Mucosa of stomach (tissue), 1 donor: ENCODE results near the gene PIP5KL1.

Source experiments
- H3K27me3 ChIP-seq: one replicate; pipeline ENCODE4 v1.7.0; 2013; ENCODE audit warnings: mild to moderate bottlenecking, low read length; ENCODE audit not compliant: control insufficient read depth, insufficient read depth
- H3K36me3 ChIP-seq: one replicate; pipeline ENCODE4 v1.7.0; 2013; ENCODE audit warnings: low read length; ENCODE audit not compliant: control insufficient read depth, insufficient read depth
- H3K4me1 ChIP-seq: one replicate; pipeline ENCODE4 v1.7.0; 2013; ENCODE audit warnings: mild to moderate bottlenecking, low read length; ENCODE audit not compliant: control insufficient read depth, insufficient read depth
- H3K4me3 ChIP-seq: one replicate; pipeline ENCODE4 v1.7.0; 2013; ENCODE audit warnings: low read length
- H3K9ac ChIP-seq: one replicate; pipeline ENCODE4 v1.7.0; 2013; ENCODE audit warnings: mild to moderate bottlenecking, low read length, moderate library complexity
- H3K9me3 ChIP-seq: one replicate; pipeline ENCODE4 v1.7.0; 2013; ENCODE audit warnings: mild to moderate bottlenecking, low read length, moderate library complexity; ENCODE audit not compliant: control insufficient read depth
- donor health status: Pancreatic carcinoma.

Gene PIP5KL1, protein sequence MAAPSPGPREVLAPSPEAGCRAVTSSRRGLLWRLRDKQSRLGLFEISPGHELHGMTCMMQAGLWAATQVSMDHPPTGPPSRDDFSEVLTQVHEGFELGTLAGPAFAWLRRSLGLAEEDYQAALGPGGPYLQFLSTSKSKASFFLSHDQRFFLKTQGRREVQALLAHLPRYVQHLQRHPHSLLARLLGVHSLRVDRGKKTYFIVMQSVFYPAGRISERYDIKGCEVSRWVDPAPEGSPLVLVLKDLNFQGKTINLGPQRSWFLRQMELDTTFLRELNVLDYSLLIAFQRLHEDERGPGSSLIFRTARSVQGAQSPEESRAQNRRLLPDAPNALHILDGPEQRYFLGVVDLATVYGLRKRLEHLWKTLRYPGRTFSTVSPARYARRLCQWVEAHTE

DNA sequence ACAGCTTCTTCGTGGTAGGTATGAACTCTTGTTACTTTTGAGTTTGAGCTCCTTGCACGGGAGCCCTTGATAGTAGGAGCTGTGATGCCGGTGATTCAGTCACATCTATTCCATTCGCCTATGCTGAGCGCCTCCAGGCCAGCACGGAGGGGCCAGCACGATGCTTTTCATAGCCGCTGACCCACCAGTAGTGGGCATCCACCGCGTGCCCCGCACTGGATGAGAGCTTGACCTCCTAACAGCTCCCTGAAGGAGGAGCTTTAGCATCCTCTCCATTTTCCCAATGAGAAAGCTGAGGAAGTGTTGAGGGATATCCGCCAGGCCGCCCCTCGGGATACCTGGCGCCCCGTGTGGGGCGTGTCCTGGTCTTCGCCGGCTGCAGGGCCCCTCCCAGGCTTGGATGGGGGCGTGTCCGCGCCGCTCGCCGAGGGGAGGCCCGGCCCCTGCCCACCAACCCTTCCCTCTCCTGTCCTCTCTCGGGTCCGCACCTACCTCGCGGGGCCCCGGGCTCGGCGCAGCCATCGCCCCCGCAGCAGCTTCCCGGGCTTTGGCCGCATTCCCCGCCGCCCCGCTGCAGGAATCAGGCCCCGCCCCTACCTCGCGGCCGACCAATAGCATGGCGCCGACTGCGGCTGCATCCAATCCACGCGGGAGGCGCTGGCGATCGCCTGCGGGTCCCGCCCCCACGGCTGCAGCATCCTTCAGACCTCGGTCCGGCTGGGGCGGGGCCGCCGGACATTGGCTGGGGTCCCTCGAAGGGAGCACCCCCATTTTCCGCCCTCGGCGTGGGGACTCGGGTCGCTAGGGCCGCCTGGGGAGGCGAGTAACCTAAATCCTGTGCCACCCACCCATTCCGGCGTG, at the start of gene PIP5KL1:
TSS of gene PIP5KL1 (minus strand) at position 547 of the 861 bp plus-strand sequence. CDS start at position 522, 25 bp downstream.
- Histone ChIP-seq H3K36me3 (no peaks in the 10 kb centered on the region), H3K27me3 (peaks cover 28% of the 10 kb centered on the region), H3K4me1 (peaks cover 38% of the 10 kb centered on the region), H3K9ac (peak within 1 kb of the TSS; percentile 15), H3K9me3 (no peaks in the 10 kb centered on the region), H3K4me3 (peak within 1 kb of the TSS; percentile 4)

DNA sequence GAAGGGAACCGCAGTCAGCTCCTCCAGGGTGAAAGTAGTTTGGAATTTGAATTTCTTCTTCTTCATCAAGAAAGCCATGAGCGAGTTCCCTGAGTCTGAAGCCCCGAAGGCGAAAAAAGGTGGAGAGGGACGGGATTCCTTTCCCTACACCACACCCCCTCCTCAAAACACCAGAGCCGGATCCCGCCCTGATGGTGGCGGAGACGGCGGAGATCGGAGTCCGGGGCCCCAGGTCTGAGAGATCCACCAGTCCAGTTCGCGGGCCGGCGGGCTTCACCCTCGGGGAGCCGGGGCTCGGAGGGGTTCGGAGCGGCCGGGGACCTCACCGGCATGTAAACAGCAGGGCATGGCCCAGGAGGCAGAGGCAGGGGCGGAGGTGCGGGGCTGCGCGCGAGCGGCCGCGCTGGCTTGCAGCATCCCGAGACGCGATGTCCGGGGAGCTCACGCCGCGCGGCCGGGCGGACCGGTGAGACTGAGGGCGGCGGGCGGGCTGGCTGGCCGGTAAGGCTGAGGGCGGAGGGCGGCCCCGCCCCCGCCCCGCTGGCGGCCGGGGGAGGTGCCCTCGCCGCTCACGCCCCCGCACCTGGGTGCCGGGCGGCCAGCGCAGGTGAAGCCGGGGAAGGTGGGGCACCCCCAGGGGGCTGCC, 49.6 kb upstream of the PIP5KL1 start:
- Histone ChIP-seq H3K36me3 (peaks cover 8% of the 10 kb centered on the region), H3K9ac (peak overlapping the region; percentile 89), H3K27me3 (no peaks in the 10 kb centered on the region), H3K9me3 (no peaks in the 10 kb centered on the region), H3K4me3 (peak overlapping the region; percentile 78), H3K4me1 (peaks cover 52% of the 10 kb centered on the region)

DNA sequence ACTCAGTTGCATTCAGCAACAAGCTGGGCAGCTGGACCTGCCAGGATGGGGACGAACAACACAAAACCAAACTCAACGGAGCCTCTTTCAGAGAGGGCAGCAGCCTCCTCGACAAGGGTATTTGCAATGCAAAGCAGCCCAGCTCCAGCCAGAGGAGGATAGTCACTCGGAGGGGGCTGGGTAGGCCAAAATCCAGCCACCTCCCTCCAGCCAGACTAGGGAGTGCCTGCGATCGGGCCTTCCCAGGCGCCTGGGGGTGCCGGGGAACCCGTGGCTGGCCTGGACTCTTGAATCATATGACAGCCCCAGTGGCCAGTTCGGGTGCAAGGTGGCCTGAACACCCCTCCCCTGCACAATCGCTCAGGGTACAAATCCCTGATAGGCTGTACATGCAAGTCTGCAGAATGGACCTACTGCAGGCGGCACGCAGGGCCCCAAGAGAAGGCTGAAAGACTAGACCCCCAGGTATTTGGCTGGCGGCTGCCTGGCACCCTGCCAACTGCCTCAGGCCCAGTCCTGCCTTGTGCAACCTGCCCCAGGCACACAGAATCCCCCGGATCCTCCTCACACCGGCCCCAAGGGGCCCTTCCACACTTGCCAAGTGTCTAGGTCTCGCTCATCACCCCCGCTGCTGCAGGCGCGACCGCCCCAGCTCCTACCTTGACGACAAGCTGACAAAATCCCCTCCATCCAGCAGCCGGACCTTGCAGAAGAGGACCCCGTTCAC, 48.9 kb upstream of the PIP5KL1 start:
- Histone ChIP-seq H3K9me3 (no peaks in the 10 kb centered on the region), H3K4me1 (peaks cover 53% of the 10 kb centered on the region), H3K9ac (peak overlapping the region; percentile 89), H3K36me3 (peaks cover 8% of the 10 kb centered on the region), H3K27me3 (no peaks in the 10 kb centered on the region), H3K4me3 (peak overlapping the region; percentile 78)

DNA sequence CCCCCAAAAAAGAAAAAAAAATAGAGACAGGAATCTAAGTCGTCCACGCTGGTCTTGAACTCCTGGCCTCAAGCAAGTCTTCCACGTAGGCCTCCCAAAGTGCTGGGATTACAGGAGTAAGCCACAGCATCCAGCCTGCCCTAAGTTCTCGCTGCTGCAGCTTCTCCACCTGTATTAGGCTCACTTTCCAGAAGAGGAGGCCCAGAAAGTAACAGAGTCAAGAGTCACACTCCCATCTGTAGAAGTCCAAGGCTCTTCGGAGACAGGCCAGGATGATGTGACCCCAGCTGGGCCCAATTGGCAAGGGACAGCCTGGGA, 48.4 kb upstream of the PIP5KL1 start:
- Histone ChIP-seq H3K36me3 (peaks cover 8% of the 10 kb centered on the region), H3K9me3 (no peaks in the 10 kb centered on the region), H3K4me1 (peaks cover 58% of the 10 kb centered on the region), H3K9ac (peak overlapping the region; percentile 89), H3K27me3 (no peaks in the 10 kb centered on the region), H3K4me3 (peak overlapping the region; percentile 78)

DNA sequence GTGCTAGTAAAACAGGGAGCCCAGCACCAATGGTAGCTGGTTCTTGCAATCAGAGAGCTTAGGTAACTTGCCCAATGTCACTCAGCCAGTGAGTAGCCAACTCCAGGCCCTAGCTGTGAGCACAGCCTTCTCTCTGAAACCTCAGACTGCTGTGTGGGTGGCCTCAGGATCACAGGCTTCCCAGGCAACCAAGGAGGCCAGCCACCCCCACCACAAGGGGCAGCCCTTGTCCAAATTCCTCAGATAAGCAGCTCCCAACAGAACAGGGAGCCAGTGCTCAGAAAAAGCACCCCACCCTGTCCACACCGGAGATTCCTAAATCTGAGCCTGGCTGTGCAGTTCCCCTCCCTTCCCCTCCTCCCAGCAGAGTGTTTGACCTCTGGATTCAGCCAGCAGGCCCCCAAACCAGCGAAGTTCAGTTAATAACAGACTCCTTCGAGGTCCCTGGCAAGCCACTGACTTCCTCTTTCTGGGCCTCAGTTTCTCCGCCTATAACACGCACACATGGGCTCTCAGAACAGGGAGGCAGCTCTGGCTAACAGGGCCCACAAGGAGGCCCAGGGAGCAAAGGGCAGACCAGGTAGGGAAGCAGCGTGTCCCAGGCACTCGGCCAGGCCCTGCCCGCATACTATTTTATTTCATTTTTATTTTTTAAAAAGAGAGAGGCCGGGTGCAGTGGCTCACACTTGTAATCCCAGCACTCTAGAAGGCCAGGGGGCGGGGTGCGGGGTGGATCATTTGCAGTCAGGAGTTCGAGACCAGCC, 47.5 kb upstream of the PIP5KL1 start:
- H3K9ac ChIP-seq, result peak overlapping the region; percentile 89
- no peaks in the 10 kb centered on the region for H3K9me3 ChIP-seq
- peaks cover 8% of the 10 kb centered on the region for H3K36me3 ChIP-seq
- H3K4me1 ChIP-seq, result peaks cover 65% of the 10 kb centered on the region
- H3K4me3 ChIP-seq, result peak overlapping the region; percentile 53
- no peaks in the 10 kb centered on the region for H3K27me3 ChIP-seq

DNA sequence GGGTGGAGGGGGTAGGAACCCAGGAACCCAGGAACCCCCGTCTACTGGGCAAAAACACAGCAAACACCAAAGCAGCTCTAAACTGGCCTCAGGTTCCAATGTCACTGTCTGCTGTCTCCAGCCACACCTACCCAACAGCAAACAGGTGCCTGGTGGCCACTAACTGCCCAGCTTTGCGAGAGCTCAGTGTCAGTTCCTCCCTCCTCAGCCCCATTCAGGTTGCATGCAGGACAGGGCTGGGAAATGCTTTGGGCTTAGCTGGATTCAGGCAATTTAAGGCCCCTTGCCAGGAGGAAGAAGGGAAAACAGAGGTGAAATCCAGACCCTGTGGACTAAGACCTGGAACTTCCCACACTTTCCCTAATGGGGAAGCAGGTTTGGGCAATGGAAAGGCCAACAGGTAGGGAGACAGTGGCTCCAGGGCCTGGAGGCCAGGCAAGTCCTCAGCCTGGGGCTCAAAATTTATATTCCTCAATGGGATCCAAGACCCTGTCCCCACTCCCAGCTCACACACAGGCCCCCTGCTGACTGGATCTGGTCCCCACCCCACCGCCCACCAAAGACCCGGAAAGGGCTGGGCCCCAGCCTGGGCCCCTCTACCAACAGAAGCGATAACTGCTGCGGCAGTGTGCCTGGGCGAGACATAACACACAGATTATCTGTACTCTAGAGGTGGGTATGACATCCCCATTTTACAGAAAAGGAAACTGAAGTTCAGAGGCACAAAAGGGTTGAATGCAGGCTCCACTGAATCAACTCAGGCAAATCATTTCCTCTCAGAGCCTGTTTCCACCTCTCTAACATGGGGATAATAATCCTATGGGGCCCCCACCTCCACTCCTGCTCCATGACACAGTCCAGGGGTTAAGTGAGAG, 46.7 kb upstream of the PIP5KL1 start:
- H3K9me3 ChIP-seq, result no peaks in the 10 kb centered on the region
- peak overlapping the region; percentile 53 for H3K4me3 ChIP-seq
- H3K27me3 ChIP-seq, result no peaks in the 10 kb centered on the region
- peaks cover 68% of the 10 kb centered on the region for H3K4me1 ChIP-seq
- peaks cover 8% of the 10 kb centered on the region for H3K36me3 ChIP-seq
- peak overlapping the region; percentile 89 for H3K9ac ChIP-seq

DNA sequence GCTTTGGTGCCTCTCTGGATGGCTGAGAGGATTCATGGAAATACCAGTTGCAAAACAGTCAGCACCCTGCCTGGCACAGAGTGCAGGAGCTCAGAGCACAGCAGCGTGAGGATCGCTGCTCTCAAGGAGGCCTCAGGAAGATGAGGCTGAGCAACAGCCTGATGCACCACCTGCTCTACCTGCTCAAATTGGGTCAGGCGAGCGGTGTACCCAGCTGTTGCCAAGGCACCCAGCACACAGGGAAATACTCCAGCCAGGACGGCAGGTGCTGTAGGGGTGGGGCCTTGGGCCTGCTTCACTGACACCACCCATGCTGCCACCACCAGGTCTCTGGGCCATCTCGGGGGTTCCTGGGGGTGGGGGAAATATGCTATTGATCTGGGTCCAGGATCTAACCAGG, 45.9 kb upstream of the PIP5KL1 start:
- peak overlapping the region; percentile 53 for H3K4me3 ChIP-seq
- peaks cover 72% of the 10 kb centered on the region for H3K4me1 ChIP-seq
- H3K36me3 ChIP-seq, result peaks cover 8% of the 10 kb centered on the region
- no peaks in the 10 kb centered on the region for H3K9me3 ChIP-seq
- H3K27me3 ChIP-seq, result no peaks in the 10 kb centered on the region
- peak overlapping the region; percentile 89 for H3K9ac ChIP-seq

DNA sequence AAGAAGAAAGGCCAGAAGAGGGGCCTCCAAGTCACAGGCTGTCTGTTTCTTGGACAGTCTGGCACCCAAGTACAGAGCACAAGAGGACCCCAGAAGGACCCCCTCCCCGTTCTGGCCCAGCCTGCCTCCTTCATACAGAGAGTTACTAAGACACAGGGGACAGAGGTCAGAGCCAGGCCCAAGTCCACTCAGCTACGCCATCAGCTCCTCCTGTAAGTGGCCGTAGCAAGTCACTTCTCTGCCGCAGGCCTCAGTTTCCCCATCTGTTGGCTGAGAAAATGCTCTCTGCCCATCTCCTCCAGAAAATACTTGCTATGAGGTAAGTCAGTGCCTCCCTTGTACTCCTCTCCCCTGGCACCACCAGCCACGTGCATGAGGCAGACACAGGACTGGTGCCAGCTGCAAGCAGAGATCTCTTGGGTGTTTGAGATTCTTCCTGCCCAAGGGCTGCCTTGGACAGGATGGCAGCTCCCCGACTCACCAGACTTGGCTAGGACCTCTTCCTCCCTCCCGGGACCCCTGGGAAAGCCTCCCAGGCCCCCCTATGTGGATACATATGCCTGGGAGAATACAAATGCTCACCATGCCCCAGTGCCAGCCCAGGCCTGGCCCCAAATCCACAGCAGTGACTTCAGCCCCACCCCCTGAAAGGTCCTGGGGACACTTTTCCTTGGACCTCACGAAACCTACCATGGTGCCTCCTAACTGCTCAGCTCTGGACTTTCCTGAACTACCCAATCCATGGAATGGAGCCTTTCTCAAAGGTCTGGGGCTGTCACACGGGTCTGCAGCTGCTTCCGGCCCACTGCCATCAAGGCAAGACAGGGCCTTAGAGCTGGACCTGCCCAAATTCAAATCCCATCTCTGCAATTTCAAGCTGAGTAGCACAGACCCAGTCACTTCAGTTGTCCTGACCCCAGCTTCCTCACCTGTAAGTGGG, 45.1 kb upstream of the PIP5KL1 start:
- peak overlapping the region; percentile 89 for H3K9ac ChIP-seq
- H3K4me3 ChIP-seq, result peak overlapping the region; percentile 53
- H3K9me3 ChIP-seq, result no peaks in the 10 kb centered on the region
- H3K4me1 ChIP-seq, result peaks cover 77% of the 10 kb centered on the region
- H3K36me3 ChIP-seq, result peaks cover 8% of the 10 kb centered on the region
- no peaks in the 10 kb centered on the region for H3K27me3 ChIP-seq

DNA sequence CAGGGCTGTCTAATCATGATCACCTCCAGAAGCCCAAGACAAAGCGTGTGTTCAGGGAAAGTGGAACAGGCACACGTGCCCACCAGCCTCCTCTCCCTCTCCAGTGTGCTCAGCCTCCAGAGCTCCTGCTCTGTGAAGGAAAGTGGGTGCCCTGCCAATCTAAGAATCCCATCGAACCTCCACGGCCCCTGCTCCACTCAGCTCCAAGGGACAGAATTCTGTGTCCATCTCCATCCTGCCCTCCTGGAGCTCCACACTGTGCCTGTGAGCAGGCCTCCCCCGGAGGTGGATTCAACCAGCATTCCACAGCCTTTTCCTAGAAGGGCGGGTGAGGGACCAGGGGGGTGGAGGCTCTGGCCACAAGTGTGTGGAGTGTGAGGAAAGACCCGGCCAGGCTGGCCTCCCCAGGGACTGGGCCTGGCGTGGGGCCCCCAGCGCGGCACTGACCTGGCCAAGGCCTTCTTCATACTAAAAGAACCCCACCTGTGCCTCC, 44.2 kb upstream of the PIP5KL1 start:
- H3K4me3 ChIP-seq, result no peak overlapping the region
- peaks cover 8% of the 10 kb centered on the region for H3K36me3 ChIP-seq
- peaks cover 85% of the 10 kb centered on the region for H3K4me1 ChIP-seq
- H3K9me3 ChIP-seq, result no peaks in the 10 kb centered on the region
- H3K27me3 ChIP-seq, result no peaks in the 10 kb centered on the region
- H3K9ac ChIP-seq, result peak overlapping the region; percentile 89
